IgD-negative memory B cell (primary cell): ENCODE data around the gene AGPAT2. TPM values are rescaled to one million over a fixed set of nuclear protein-coding genes. Genes with fewer than 3 reads are reported as not detected.
"Not testable (repeated sequence)": the region's sequence is repeated elsewhere in the genome, so short reads cannot be mapped to it uniquely, and the experiment has no call there.

Experiments
- H3K27ac Mint-ChIP-seq, 3 donors: one replicate each; pipeline ENCODE4 v1.8.0; 2020 to 2022; ENCODE audit warnings: mild to moderate bottlenecking in 3 of 3, mixed read lengths in 3 of 3, moderate library complexity in 1 of 3
- H3K27me3 Mint-ChIP-seq: one replicate; pipeline ENCODE4 v1.8.0; 2021; ENCODE audit warnings: mixed read lengths
- H3K36me3 Mint-ChIP-seq: one replicate; pipeline ENCODE4 v1.8.0; 2020; ENCODE audit warnings: mild to moderate bottlenecking, mixed read lengths
- H3K4me1 Mint-ChIP-seq, 3 donors: one replicate each; pipeline ENCODE4 v1.8.0; 2020 to 2022; ENCODE audit warnings: mixed read lengths in 3 of 3, mild to moderate bottlenecking in 1 of 3
- H3K4me3 Mint-ChIP-seq, 4 donors: one replicate each; pipeline ENCODE4 v1.8.0; 2020 to 2022; ENCODE audit warnings: mild to moderate bottlenecking in 4 of 4, mixed read lengths in 4 of 4, moderate library complexity in 3 of 4
- H3K9me3 Mint-ChIP-seq, 3 donors: one replicate each; pipeline ENCODE4 v1.8.0; 2020 to 2021; ENCODE audit warnings: mixed read lengths in 3 of 3, mild to moderate bottlenecking in 1 of 3
- polyA plus RNA-seq: library from polyadenylated mRNA; unstranded; fragments of 300-500 nt; fragmentation: Illumina TruSeq; gene quantifications from one replicate; pipeline ENCODE4 v1.2.3, GENCODE V29; 2021

Gene AGPAT2
- polyA plus RNA-seq, 1 donor from 2014 or later, result 42.0 TPM

GRCh38 chr9:136632072-136632471, 55.2 kb downstream of the AGPAT2 start:
- H3K4me3 Mint-ChIP-seq, result not testable (repeated sequence)

GRCh38 chr9:136631038-136632000, 55.9 kb downstream of the AGPAT2 start:
- Mint-ChIP-seq H3K27ac (no peak overlapping the region), H3K27me3 (peaks cover 7% of the 10 kb centered on the region), H3K4me1 (peaks cover 0 to 4% (median 2%) of the 10 kb centered on the region in 3 donors), H3K4me3 (no peak overlapping the region), H3K9me3 (no peaks in the 10 kb centered on the region), H3K36me3 (no peaks in the 10 kb centered on the region)

More at GRCh38 chr9:136632072-136632471, 55.2 kb downstream of the AGPAT2 start:
- not testable (repeated sequence) for H3K27me3 Mint-ChIP-seq, H3K27ac Mint-ChIP-seq, H3K9me3 Mint-ChIP-seq, H3K36me3 Mint-ChIP-seq, H3K4me1 Mint-ChIP-seq

- peaks cover 8% of the 10 kb centered on the region for H3K27me3 Mint-ChIP-seq
- H3K4me1 Mint-ChIP-seq, result peaks cover 0 to 4% (median 2%) of the 10 kb centered on the region in 3 donors
- H3K4me3 Mint-ChIP-seq, result no peak overlapping the region
- H3K27ac Mint-ChIP-seq, result peak overlapping the region in 1 of 3 donors; percentile 57
- no peaks in the 10 kb centered on the region for H3K9me3 Mint-ChIP-seq
- no peaks in the 10 kb centered on the region for H3K36me3 Mint-ChIP-seq
Measured at GRCh38 chr9:136630662-136630992, 56.6 kb downstream of the AGPAT2 start.

GRCh38 chr9:136629879-136630661, 57.2 kb downstream of the AGPAT2 start:
- Mint-ChIP-seq H3K27me3 (peaks cover 12% of the 10 kb centered on the region), H3K4me3 (no peak overlapping the region), H3K4me1 (peaks cover 0 to 4% (median 2%) of the 10 kb centered on the region in 3 donors), H3K27ac (peak overlapping the region in 1 of 3 donors; percentile 57), H3K36me3 (no peaks in the 10 kb centered on the region), H3K9me3 (no peaks in the 10 kb centered on the region)

- H3K4me3 Mint-ChIP-seq, result no peak overlapping the region
- peaks cover 0 to 4% (median 2%) of the 10 kb centered on the region in 3 donors for H3K4me1 Mint-ChIP-seq
- H3K27me3 Mint-ChIP-seq, result peaks cover 12% of the 10 kb centered on the region
- H3K9me3 Mint-ChIP-seq, result no peaks in the 10 kb centered on the region
- H3K36me3 Mint-ChIP-seq, result no peaks in the 10 kb centered on the region
- H3K27ac Mint-ChIP-seq, result no peak overlapping the region
Measured at GRCh38 chr9:136629001-136629878, 58.0 kb downstream of the AGPAT2 start.

GRCh38 chr9:136628268-136628667, 59.0 kb downstream of the AGPAT2 start:
- Mint-ChIP-seq H3K27ac (no peak overlapping the region), H3K4me1 (peaks cover 0 to 4% (median 2%) of the 10 kb centered on the region in 3 donors), H3K27me3 (peaks cover 12% of the 10 kb centered on the region), H3K36me3 (no peaks in the 10 kb centered on the region), H3K4me3 (no peak overlapping the region), H3K9me3 (no peaks in the 10 kb centered on the region)

GRCh38 chr9:136627703-136628102, 59.6 kb downstream of the AGPAT2 start:
- H3K27me3 Mint-ChIP-seq, result peaks cover 12% of the 10 kb centered on the region
- no peak overlapping the region for H3K4me3 Mint-ChIP-seq
- peak overlapping the region in 1 of 3 donors; percentile 67 for H3K27ac Mint-ChIP-seq
- no peaks in the 10 kb centered on the region for H3K9me3 Mint-ChIP-seq
- peaks cover 0 to 4% (median 2%) of the 10 kb centered on the region in 3 donors for H3K4me1 Mint-ChIP-seq
- H3K36me3 Mint-ChIP-seq, result no peaks in the 10 kb centered on the region

- H3K27ac Mint-ChIP-seq, result peak overlapping the region in 1 of 3 donors; percentile 67
- H3K4me1 Mint-ChIP-seq, result peaks cover 0 to 4% (median 2%) of the 10 kb centered on the region in 3 donors
- H3K36me3 Mint-ChIP-seq, result no peaks in the 10 kb centered on the region
- H3K27me3 Mint-ChIP-seq, result peaks cover 12% of the 10 kb centered on the region
- H3K9me3 Mint-ChIP-seq, result no peaks in the 10 kb centered on the region
- H3K4me3 Mint-ChIP-seq, result no peak overlapping the region
Measured at GRCh38 chr9:136626740-136627642, 60.3 kb downstream of the AGPAT2 start.

GRCh38 chr9:136626066-136626725, 61.1 kb downstream of the AGPAT2 start:
- Mint-ChIP-seq H3K27me3 (peaks cover 12% of the 10 kb centered on the region), H3K9me3 (no peaks in the 10 kb centered on the region), H3K4me1 (peaks cover 0 to 4% (median 2%) of the 10 kb centered on the region in 3 donors), H3K36me3 (no peaks in the 10 kb centered on the region), H3K4me3 (no peak overlapping the region), H3K27ac (no peak overlapping the region)

- no peaks in the 10 kb centered on the region for H3K36me3 Mint-ChIP-seq
- peaks cover 12% of the 10 kb centered on the region for H3K27me3 Mint-ChIP-seq
- H3K9me3 Mint-ChIP-seq, result no peaks in the 10 kb centered on the region
- peaks cover 0 to 4% (median 2%) of the 10 kb centered on the region in 3 donors for H3K4me1 Mint-ChIP-seq
- H3K4me3 Mint-ChIP-seq, result peak overlapping the region in 1 of 4 donors; percentile 75
- H3K27ac Mint-ChIP-seq, result no peak overlapping the region
Measured at GRCh38 chr9:136625101-136626065, 61.9 kb downstream of the AGPAT2 start.

- peaks cover 4% of the 10 kb centered on the region in 3 donors for H3K4me1 Mint-ChIP-seq
- no peak overlapping the region for H3K27ac Mint-ChIP-seq
- peaks cover 12% of the 10 kb centered on the region for H3K27me3 Mint-ChIP-seq
- H3K9me3 Mint-ChIP-seq, result no peaks in the 10 kb centered on the region
- H3K36me3 Mint-ChIP-seq, result no peaks in the 10 kb centered on the region
- H3K4me3 Mint-ChIP-seq, result no peak overlapping the region
Measured at GRCh38 chr9:136624184-136624951, 62.9 kb downstream of the AGPAT2 start.

- no peaks in the 10 kb centered on the region for H3K36me3 Mint-ChIP-seq
- peaks cover 7 to 9% (median 9%) of the 10 kb centered on the region in 3 donors for H3K4me1 Mint-ChIP-seq
- H3K27ac Mint-ChIP-seq, result no peak overlapping the region
- no peaks in the 10 kb centered on the region for H3K9me3 Mint-ChIP-seq
- H3K27me3 Mint-ChIP-seq, result peaks cover 12% of the 10 kb centered on the region
- H3K4me3 Mint-ChIP-seq, result no peak overlapping the region
Measured at GRCh38 chr9:136623842-136624183, 63.4 kb downstream of the AGPAT2 start.
